GM10266 (cell line): ENCODE data around the gene RIC8A.

Experiments
- DNase-seq: peaks from one replicate; pipeline ENCODE4 v3.0.0; 2012; ENCODE audit errors: extremely low spot score
- CTCF ChIP-seq: IDR thresholded peaks from 2 replicates; pipeline ENCODE4 v1.5.1; 2012; ENCODE audit warnings: mild to moderate bottlenecking, low read depth; ENCODE audit not compliant: control insufficient read depth, insufficient read depth; ENCODE audit errors: missing control alignments

RIC8A gene

GRCh38 chr11:249062-249461, 41.6 kb downstream of the RIC8A start:
- no peak for TF ChIP-seq CTCF
- no peak for DNase-seq

- no peak for TF ChIP-seq CTCF
Observed at GRCh38 chr11:250274-250673, 42.8 kb downstream of the RIC8A start.

GRCh38 chr11:250740-251299, 43.3 kb downstream of the RIC8A start:
- peak; percentile 69 for TF ChIP-seq CTCF
- peak; percentile 61 for DNase-seq

More at GRCh38 chr11:250274-250673, 42.8 kb downstream of the RIC8A start:
- DNase-seq: no peak

- TF ChIP-seq CTCF: no peak
- no peak for DNase-seq
Observed at GRCh38 chr11:251550-251949, 44.0 kb downstream of the RIC8A start.

- no peak for TF ChIP-seq CTCF
- no peak for DNase-seq
Observed at GRCh38 chr11:252666-253065, 45.2 kb downstream of the RIC8A start.

- no peak for TF ChIP-seq CTCF
Observed at GRCh38 chr11:253160-253885, 45.8 kb downstream of the RIC8A start.

GRCh38 chr11:253886-254270, 46.4 kb downstream of the RIC8A start:
- no peak for TF ChIP-seq CTCF
- DNase-seq: no peak

More at GRCh38 chr11:253160-253885, 45.8 kb downstream of the RIC8A start:
- no peak for DNase-seq
